HG02970 (cell line): ENCODE measurements around the gene CHCHD2.
A peak's percentile ranks its signal among the peaks of the same experiment; 100 is the strongest.
"Not testable (repeated sequence)": the region's sequence is repeated elsewhere in the genome, so short reads cannot be mapped to it uniquely, and the experiment has no call there.

Source experiments
- ATAC-seq: cut with Tn5 transposase; IDR thresholded peaks from one replicate; pipeline ENCODE4 v1.9.1; 2021; ENCODE audit warnings: mild to moderate bottlenecking, moderate library complexity, moderate number of reproducible peaks; ENCODE audit not compliant: unreplicated experiment, low FRiP score

The CHCHD2 gene

DNA sequence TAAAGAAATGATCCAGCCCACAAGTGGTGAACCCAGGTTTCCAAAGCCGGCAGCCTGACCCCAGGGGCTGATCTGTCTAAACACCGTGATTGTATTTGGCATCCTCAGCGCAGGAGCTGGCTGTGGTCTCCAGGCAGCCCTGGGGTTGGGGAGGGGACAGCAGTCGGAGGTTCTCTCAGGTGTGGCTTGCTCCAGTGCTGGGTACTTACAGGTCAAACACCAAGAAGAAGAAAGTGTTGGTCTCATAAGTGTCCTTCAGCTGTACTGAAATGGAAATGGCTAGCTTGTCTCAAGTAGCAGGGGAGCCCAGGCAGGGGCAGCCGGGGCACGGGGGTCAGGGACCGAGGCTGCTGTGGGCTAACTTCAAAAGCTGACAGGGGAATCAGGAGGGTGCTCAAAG, 19.5 kb downstream of the CHCHD2 start:
- ATAC-seq: no peak

DNA sequence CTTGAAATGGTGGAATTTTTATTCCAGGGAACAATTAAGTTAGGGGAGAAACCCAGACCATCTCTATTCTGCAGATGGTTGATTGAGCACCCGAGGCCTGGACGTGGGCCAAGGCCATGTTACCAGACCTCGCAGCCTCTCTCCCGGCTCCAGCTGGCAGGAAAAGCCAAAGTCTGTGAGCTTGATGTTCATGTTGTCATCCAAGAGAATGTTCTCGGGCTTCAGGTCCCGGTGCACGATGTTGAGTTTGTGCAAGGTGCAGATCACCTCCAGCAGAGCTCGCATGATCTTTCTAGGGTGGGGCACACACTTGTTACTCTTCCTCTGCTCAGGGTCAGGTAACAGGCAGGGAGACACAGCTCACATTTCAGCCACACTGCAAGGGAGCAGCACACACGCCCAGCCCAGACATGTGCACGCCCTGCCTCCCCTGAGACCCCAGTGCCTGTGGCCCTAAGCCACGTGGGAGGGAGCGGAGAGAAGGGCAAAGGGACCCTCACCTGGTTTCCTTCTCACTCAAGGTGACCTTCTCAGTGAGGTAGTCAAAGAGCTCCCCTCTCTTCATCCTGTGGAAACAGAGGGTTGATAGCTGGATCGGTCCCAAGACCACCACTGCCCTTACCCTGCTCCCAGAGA, 23.0 kb downstream of the CHCHD2 start:
- no peak for ATAC-seq

GRCh38 chr7:56081626-56082340, 24.5 kb downstream of the CHCHD2 start:
- no peak for ATAC-seq

DNA sequence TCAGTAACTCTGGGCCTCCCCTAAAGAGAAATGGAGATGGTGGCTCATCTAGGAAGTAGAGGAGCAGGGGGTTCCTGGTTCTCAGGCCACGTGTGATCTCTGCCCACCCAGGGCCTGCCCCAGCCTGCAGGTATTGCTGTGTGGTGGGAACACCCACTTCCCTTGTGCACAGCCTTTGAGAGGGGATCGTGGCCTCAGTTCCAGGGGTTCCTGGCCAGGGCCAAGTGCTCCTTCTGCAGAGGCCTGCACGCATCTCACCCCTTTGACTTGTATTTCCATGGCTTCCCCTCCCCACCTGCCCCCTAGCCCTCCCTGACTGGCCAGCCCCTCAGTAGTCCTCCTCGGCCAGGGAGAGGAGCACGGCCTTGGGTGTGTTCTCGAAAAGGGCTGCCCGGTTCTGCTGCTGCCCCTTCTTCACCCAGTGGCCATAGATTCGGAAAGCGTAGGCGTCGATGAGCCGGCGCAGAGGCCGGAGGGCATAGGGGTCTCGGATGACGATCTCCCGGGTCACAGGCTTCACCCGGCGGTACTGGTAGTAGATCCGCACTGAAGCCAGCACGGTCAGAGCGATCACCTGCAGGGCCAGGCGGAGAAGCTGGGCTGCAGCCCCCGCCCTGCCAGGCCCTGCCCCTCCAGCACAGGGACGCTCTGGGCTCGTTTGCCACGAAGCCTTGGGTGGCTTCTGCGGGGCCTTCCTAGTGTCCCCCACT, 25.4 kb downstream of the CHCHD2 start:
- not testable (repeated sequence) for ATAC-seq

DNA sequence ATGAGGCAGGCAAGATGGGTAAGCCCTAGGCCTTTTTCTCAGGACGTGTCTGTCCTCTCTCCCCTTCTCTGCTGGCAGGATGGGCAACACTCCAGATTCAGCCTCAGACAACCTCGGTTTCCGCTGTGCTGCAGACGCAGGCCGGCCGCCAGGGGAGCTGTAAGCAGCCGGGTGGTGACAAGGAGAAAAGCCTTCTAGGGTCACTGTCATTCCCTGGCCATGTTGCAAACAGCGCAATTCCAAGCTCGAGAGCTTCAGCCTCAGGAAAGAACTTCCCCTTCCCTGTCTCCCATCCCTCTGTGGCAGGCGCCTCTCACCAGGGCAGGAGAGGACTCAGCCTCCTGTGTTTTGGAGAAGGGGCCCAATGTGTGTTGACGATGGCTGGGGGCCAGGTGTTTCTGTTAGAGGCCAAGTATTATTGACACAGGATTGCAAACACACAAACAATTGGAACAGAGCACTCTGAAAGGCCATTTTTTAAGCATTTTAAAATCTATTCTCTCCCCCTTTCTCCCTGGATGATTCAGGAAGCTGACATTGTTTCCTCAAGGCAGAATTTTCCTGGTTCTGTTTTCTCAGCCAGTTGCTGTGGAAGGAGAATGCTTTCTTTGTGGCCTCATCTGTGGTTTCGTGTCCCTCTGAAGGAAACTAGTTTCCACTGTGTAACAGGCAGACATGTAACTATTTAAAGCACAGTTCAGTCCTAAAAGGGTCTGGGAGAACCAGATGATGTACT, 26.7 kb downstream of the CHCHD2 start:
- ATAC-seq: no peak

DNA sequence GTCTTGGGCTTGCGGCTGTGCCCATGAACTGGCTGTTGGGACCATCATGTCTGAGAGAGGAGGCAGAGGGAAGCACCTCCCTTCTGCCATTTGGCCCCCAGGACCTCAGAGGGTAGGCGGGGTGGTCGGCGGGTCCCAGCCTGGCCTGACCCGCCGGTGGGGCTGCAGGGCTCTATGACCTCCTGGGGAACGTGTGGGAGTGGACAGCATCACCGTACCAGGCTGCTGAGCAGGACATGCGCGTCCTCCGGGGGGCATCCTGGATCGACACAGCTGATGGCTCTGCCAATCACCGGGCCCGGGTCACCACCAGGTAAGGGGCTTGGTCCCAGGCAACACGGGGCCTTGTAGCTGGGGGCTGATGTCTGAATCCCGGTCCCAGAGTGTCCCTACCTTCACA, 28.1 kb downstream of the CHCHD2 start:
- ATAC-seq: no peak

DNA sequence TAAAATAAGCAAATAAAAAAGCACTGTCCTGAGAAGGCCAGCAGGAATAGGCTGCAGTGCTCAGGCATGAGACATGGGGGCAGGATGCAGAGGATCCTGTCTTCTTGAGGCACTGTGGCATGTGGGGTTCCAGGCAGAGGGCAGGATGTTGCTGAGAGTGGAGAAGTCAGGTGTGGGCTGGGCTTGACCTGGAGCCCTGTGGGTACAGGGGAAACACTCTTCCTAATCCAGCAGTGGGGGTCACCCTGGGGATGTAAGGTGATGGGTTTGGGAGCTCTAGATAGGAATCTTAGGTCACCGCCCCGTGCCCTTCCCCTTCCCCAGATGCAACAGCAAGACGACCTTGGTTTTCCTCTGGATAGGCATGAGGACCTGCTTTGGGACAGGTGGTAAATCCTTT, 28.6 kb downstream of the CHCHD2 start:
- ATAC-seq: no peak

- ATAC-seq: peak; percentile 84
Measured at GRCh38 chr7:56074371-56074791, 31.9 kb downstream of the CHCHD2 start.

- not testable (repeated sequence) for ATAC-seq
Measured at GRCh38 chr7:56066376-56066775, 39.9 kb downstream of the CHCHD2 start.

GRCh38 chr7:56063882-56064625, 42.2 kb downstream of the CHCHD2 start, which contains the start of gene SUMF2:
Gene SUMF2, plus strand, starts transcription at chr7:56064286. Its CDS starts 26 bp downstream, at chr7:56064312.
- peak; percentile 88 for ATAC-seq

DNA sequence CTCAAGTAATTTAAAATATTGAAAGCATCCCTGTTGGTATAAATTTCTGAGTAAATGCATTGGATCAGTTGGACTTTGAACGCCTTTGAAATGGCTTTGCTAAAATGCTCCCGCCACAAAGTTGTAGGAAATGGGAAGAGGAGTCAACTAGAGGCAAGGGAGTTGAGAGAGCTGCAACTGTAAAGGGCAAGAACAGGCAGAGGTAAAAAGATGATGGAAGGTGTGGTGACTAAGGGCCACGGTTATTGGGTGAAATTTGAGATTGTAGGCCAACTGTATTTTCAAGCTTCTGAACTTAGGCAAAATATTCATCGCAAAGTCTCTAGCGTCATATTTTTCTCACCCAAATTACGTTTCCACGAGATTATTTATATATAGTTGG, 42.8 kb downstream of the CHCHD2 start:
- no peak for ATAC-seq

- no peak for ATAC-seq
Measured at GRCh38 chr7:56062382-56062781, 43.9 kb downstream of the CHCHD2 start.

GRCh38 chr7:56053993-56054392, 52.3 kb downstream of the CHCHD2 start:
- ATAC-seq: no peak

- ATAC-seq: no peak
Measured at GRCh38 chr7:56053379-56053778, 52.9 kb downstream of the CHCHD2 start.
